GM12891 (cell line): ENCODE results near the gene PRRT1B.

Experiments
- POLR2A ChIP-seq: IDR thresholded peaks from 2 replicates; pipeline ENCODE4 v1.6.1; 2011; ENCODE audit warnings: low read depth, low read length, control low read depth
- POLR2AphosphoS5 ChIP-seq: IDR thresholded peaks from 2 replicates; pipeline ENCODE4 v1.6.1; 2011; ENCODE audit warnings: low read depth, low read length, control low read depth

- no peak for TF ChIP-seq POLR2A
- TF ChIP-seq POLR2AphosphoS5: no peak
These were observed 2.2 kb upstream of the PRRT1B start for GRCh38 chr9:131543141-131543540.
